Stimulated activated naive CD4-positive, alpha-beta T cell treated with Interleukin-2 at 50 U/mL for 16 hours (primary cell): ENCODE data around the gene CLSTN2.

Source experiments
- DNase-seq: peaks from one replicate; lab custom pipeline; 2025; lab: John Stamatoyannopoulos, UW

Gene CLSTN2

GRCh38 chr3:140552403-140552802, 617.4 kb downstream of the CLSTN2 start:
- no peak for DNase-seq

- DNase-seq, result no peak
Measured at GRCh38 chr3:140552898-140553297, 617.9 kb downstream of the CLSTN2 start.

DNA sequence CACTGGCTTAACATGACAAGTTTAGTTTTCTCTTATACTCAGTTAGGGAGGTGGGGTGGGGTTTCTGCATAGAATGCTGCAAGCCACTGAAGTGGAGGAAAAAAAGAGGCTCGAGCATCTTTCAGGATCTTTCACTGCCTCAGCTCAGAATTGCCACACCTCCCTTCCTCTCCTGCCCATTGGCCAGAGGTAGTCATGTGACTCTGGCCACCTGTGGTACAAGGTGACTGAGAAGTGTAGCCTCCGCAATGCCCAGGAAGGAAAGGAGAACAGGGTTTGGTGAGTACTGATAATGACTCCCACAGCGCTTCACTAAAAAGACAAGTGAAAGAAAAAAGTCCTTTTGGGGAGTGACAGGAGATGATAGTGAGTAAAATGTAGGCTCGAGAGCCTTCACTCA, 618.6 kb downstream of the CLSTN2 start:
- no peak for DNase-seq

DNA sequence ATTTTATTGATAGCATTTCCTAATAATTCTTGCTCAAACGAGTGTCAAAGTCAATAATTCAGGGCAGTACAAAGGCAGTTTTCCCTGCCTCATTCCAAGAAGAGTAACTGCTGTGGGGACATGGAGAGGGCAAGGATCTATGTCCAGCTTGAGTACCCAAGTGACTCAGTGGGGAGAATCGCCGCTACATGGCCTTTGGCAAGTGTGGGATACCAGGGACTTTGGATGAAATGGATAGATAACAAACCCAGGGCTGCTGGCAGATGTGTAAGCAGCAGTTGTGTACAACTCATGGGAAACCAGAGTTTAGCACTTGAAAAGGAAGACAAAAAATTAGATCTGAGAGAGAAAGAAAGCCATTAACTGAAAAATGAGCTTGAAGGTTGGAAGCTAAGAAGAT, 620.7 kb downstream of the CLSTN2 start:
- DNase-seq, result no peak

DNA sequence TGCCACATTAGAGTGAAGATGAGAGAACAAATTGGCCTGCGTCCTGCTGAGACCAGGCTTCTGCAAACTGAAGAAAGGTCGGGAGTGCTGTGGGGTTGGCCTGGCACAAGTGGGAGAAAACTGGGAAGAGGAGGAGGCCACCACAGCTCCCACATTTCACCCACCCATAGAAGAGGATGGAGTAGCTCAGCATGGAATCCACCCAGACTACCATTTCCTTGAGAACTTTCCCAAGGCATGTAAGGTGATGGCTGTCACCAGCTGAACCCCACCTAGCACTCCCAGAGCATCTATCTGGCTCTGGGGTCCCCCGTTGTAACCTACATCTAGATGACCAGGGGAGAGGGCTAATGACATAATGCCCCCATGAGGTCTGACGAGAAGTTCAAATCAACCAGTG, 622.5 kb downstream of the CLSTN2 start:
- DNase-seq, result no peak

- DNase-seq, result no peak
Measured at GRCh38 chr3:140559546-140559945, 624.6 kb downstream of the CLSTN2 start.

- no peak for DNase-seq
Measured at GRCh38 chr3:140563206-140563760, 628.3 kb downstream of the CLSTN2 start.

- no peak for DNase-seq
Measured at GRCh38 chr3:140568131-140568530, 633.1 kb downstream of the CLSTN2 start.

DNA sequence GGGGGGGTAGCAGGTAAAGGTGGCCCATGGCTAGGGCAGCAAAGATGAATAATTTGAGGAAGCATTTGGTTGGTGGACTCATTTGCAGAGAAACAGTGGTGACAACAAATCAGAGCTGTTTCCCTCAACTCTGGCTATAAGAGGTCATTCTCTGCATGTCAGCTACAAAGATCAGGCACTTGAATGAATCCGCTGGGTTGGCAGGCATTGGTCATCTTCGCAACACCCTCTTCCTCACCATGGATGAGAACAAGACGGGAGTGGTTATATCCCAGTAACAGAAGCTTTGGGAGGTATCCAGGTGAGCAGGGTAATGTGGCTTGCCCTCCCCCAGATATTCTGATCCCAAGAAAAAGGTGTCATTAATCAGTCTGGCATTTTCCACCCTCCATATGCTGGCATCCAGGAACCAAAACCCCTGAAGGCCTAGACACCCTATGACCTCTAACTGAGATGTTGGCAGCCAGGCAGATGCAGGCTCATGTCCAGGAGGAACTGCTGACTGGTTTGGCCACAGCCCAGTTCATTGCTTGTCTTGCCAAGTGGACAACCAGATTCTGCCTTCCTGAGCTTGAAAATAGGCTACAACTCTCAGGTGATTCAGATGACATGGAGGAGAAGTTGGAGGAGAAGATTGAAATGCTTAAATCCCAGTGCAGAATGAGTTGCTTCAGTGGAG, 634.0 kb downstream of the CLSTN2 start:
- no peak for DNase-seq

GRCh38 chr3:140570602-140571001, 635.6 kb downstream of the CLSTN2 start:
- no peak for DNase-seq

DNA sequence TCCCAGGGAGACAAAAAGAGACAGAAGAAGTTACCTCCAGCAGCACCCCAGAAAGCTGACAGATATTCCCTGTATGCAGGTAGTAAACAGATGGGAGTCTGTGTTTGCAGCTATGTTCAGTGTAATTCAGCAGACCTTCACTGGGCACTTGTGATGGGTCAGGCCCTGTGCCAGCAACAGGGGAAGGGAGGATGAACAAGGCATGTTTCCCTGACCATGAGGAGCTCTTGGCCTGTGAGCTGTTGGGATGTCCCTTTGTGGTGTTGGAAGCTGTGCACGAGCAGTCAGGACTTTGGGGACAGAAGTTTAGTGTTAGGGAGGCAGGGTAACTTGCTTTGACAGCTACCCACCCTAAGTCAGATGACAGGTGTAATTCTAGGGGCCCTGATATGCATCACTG, 636.9 kb downstream of the CLSTN2 start:
- DNase-seq, result no peak

GRCh38 chr3:140572334-140572733, 637.3 kb downstream of the CLSTN2 start:
- no peak for DNase-seq

- no peak for DNase-seq
Measured at GRCh38 chr3:140573011-140573410, 638.0 kb downstream of the CLSTN2 start.

- no peak for DNase-seq
Measured at GRCh38 chr3:140574375-140574774, 639.4 kb downstream of the CLSTN2 start.

- no peak for DNase-seq
Measured at GRCh38 chr3:140576449-140576848, 641.5 kb downstream of the CLSTN2 start.

GRCh38 chr3:140577911-140578310, 642.9 kb downstream of the CLSTN2 start:
- DNase-seq, result no peak

GRCh38 chr3:140579260-140579659, 644.3 kb downstream of the CLSTN2 start:
- DNase-seq, result no peak

GRCh38 chr3:140580746-140581145, 645.8 kb downstream of the CLSTN2 start:
- no peak for DNase-seq

DNA sequence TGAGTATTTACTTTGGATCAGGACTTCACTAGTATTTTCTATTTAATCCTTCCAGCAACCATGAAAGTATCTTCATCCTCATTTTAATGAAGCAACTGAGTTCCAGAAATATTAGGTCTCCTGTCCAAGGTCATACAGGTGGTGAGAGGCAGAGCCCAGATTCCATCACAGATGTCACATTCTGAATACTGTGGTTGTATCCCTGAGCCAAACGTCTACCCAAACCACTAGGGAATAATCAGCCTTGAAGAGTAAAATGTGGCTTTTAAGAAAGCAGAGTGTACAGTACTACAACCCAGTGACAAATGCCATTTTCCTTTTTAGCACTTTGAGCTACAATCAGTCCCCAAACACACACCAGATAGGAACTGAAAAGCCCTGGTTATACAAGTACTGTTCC, 649.6 kb downstream of the CLSTN2 start:
- no peak for DNase-seq

DNA sequence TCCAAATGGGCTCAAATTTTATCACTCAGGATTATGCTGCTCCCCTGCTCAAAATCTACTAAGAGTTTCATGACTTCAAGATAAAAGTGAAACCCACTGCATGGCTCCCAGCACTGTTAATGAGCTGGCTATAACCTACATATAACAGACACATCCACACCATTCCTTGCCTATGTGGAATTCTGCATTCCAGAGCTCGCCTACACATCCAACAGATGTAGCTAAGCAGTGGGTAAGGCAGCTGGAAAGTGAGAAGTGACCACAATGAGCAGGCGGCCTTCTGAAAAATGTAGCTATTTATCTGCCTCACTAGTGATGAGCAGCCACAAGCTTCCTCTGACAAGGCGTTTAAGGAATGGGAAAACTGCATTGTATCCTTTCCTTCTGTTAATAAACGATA, 650.8 kb downstream of the CLSTN2 start:
- no peak for DNase-seq

DNA sequence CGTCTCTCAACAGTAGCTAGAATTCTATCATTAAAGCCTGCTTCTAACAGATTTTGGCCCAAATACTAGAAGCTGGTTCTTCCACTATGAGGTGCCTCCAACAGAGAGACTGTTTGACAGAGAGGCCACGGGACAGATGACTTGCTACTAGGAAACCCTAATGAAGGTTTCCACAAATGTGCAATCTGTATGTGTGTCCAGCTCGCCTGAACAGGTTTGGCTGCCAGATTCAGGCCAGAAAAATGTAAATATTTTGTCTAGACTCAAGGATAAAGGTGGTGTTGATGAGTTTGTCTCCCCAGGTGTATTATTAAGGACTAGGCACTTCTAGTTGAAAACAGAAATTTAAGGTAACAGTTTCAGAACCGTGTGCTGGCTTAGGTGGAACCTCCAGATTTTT, 651.3 kb downstream of the CLSTN2 start:
- DNase-seq, result no peak

- no peak for DNase-seq
Measured at GRCh38 chr3:140588558-140588957, 653.6 kb downstream of the CLSTN2 start.

DNA sequence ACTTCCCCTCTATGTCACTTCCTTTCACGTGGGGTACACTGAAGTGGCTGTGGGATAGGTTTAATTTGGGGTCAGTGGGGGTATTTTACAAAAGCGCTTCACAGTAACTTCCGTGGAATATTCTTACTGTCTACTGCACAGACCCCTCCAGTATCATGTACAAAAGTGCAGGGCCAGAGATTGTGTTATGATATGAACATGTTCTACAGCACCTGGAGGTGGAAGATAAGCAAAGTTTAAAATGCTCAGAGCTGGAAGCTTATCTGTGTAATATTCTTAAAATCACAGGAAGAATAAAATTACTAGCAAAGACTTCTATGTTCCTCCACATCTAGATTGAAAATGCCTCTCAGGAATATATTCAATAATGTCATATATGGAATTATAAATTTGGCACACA, 658.8 kb downstream of the CLSTN2 start:
- no peak for DNase-seq

DNA sequence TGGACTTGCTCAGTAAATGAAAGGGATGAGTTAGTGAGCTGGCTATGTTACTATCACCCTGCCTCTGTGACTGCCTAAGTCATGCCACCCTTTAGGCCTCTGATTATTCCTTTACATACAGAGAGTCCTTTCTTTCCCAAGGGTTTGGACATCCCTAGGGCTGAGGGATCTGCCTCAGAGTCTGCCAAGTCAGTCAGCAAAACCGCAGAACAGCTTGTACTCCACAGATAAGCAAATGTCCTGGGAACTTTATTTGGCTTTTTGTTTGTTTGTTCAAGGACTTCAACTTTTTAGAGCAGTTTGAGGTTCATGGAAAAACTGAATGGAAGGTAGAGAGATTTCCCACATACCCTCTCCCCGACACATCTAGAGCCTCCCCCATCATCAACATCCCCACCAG, 660.3 kb downstream of the CLSTN2 start:
- DNase-seq, result no peak
